H1 (cell line): Measurements from ENCODE around the gene ARHGAP1. TPM values are rescaled to one million over a fixed set of nuclear protein-coding genes. Genes with fewer than 3 reads are reported as not detected.

Experiments
- FOSL1 ChIP-seq: IDR thresholded peaks from 2 replicates; pipeline ENCODE4 v1.6.1; 2011; ENCODE audit warnings: mild to moderate bottlenecking, low read depth, low read length, moderate library complexity; ENCODE audit not compliant: insufficient read depth
- polyA plus RNA-seq, 7 experiments: library from polyadenylated mRNA; depleted of rRNA in 3 of 7; stranded (reverse) in 5 of 7; unstranded in 2 of 7; fragments of >200 nt in 5 of 7; fragments of 200-250 nt in 2 of 7; gene quantifications; 1 replicate in 5 of 7; 2 replicates in 1 of 7; 4 replicates in 1 of 7; pipeline versions ENCODE4 v1.2.1 to v1.2.3, GENCODE V29; 2011 to 2013; ENCODE audit warnings: missing spikeins in 2 of 7, mixed read lengths in 2 of 7
- total RNA-seq: library from RNA; stranded (reverse); fragmentation: NEBNext Ultra II Directional; extraction: Animal tissue kit (Norgen Biotek cat#: 25700); gene quantifications from 2 replicates; pipeline ENCODE4 v1.2.1, GENCODE V29; 2021
- TF ChIP-seq, protein P1 (sequence below), 3 experiments: IDR thresholded peaks; 1 replicate in 2 of 3; 2 replicates in 1 of 3; pipeline versions ENCODE4 v1.5.1 to v1.6.1; 2011; ENCODE audit warnings: low read length in 3 of 3, mild to moderate bottlenecking in 3 of 3, inconsistent platforms in 2 of 3, low read depth in 1 of 3, moderate library complexity in 1 of 3; ENCODE audit not compliant: insufficient read depth in 1 of 3; ENCODE audit errors: control extremely low read depth in 1 of 3

ARHGAP1 gene
- total and polyA plus RNA-seq, 2 of the 8 experiments (the other 6 are each of a cell fraction or from before 2014, with no cell fraction given) = 28.6 to 58.8 TPM

DNA sequence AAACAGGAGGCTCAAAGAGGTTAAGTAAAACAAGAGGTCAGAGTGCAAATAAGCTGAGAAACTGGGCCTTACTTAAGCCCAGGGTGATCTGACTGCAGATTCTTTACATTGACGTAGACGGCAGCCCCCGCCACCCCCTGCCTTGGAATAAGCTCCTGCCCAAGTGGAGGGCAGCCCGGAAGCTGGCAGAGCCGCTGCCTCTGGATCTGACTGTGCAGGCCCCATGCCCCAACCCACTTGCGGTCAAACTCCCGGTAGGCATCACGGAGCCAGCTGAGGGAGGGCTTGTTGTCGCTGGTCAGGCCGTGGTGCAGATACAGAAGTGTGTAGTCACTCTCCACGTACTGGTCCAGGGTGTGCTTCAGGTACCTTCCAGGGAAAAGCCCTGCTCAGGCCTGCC is 18.6 kb downstream of the ARHGAP1 start (continued):
- TF ChIP-seq, protein P1, sequence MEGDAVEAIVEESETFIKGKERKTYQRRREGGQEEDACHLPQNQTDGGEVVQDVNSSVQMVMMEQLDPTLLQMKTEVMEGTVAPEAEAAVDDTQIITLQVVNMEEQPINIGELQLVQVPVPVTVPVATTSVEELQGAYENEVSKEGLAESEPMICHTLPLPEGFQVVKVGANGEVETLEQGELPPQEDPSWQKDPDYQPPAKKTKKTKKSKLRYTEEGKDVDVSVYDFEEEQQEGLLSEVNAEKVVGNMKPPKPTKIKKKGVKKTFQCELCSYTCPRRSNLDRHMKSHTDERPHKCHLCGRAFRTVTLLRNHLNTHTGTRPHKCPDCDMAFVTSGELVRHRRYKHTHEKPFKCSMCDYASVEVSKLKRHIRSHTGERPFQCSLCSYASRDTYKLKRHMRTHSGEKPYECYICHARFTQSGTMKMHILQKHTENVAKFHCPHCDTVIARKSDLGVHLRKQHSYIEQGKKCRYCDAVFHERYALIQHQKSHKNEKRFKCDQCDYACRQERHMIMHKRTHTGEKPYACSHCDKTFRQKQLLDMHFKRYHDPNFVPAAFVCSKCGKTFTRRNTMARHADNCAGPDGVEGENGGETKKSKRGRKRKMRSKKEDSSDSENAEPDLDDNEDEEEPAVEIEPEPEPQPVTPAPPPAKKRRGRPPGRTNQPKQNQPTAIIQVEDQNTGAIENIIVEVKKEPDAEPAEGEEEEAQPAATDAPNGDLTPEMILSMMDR (IDR thresholded peaks at IDR 0.05; ENCODE audit: control extremely low read depth in 1 of 3, insufficient read depth in 1 of 3, low read depth in 1 of 3, low read length in 3 of 3) = no peak
- TF ChIP-seq FOSL1 = no peak
